Smooth muscle cell (in vitro differentiated cells): ENCODE measurements around the gene PIH1D1. TPM values are rescaled to one million over a fixed set of nuclear protein-coding genes. Genes with fewer than 3 reads are reported as not detected.

Experiments used
- DNase-seq: peaks from one replicate; lab custom pipeline; 2025; ENCODE audit not compliant: unreplicated experiment; lab: John Stamatoyannopoulos, UW
- H2AFZ ChIP-seq: fragments of 200-600 bp; sonication (generic); 2 replicates; pipeline ENCODE4 v1.6.0; 2016; ENCODE audit warnings: antibody characterized with exemption, low read depth, mild to moderate bottlenecking
- H3F3A ChIP-seq: fragments of 200-600 bp; sonication (generic); 2 replicates; pipeline ENCODE4 v1.6.0; 2017; ENCODE audit warnings: antibody characterized with exemption, low read depth
- H3K27ac ChIP-seq: fragments of 200-600 bp; sonication (generic); 2 replicates; pipeline ENCODE4 v1.5.1; 2016; ENCODE audit warnings: low read depth, mild to moderate bottlenecking
- H3K27me3 ChIP-seq: fragments of 200-600 bp; sonication (generic); 2 replicates; pipeline ENCODE4 v1.6.1; 2016; ENCODE audit warnings: low read depth, mild to moderate bottlenecking
- H3K36me3 ChIP-seq: fragments of 200-600 bp; sonication (generic); 2 replicates; pipeline ENCODE4 v1.5.1; 2016; ENCODE audit warnings: low read depth
- H3K4me1 ChIP-seq: fragments of 200-600 bp; sonication (generic); 2 replicates; pipeline ENCODE4 v1.5.1; 2016; ENCODE audit warnings: low read depth
- H3K4me2 ChIP-seq: fragments of 200-600 bp; sonication (generic); 2 replicates; pipeline ENCODE4 v1.6.0; 2016; ENCODE audit warnings: mild to moderate bottlenecking
- H3K4me3 ChIP-seq: fragments of 200-600 bp; sonication (generic); 2 replicates; pipeline ENCODE4 v1.5.1; 2016; ENCODE audit warnings: mild to moderate bottlenecking
- H3K79me2 ChIP-seq: fragments of 200-600 bp; sonication (generic); 2 replicates; pipeline ENCODE4 v1.6.0; 2016; ENCODE audit warnings: low read depth, mild to moderate bottlenecking
- H3K9ac ChIP-seq: fragments of 200-600 bp; sonication (generic); 2 replicates; pipeline ENCODE4 v1.6.0; 2016; ENCODE audit warnings: low read depth
- H3K9me3 ChIP-seq: fragments of 200-600 bp; sonication (generic); replicated peaks from 2 replicates; pipeline ENCODE4 v1.5.1; 2016; ENCODE audit warnings: low read depth
- H4K20me1 ChIP-seq: fragments of 200-600 bp; sonication (generic); 2 replicates; pipeline ENCODE4 v1.6.0; 2016; ENCODE audit warnings: low read depth
- CTCF ChIP-seq: fragments of 200-600 bp; sonication (generic); IDR thresholded peaks from 2 replicates; pipeline ENCODE4 v1.5.1; 2017; ENCODE audit warnings: borderline replicate concordance, mild to moderate bottlenecking, antibody characterized with exemption; ENCODE audit not compliant: insufficient read depth, poor library complexity, severe bottlenecking
- WGBS: methylation state at CpG from one replicate; pipeline ENCODE4 v1.1.7; 2016; ENCODE audit warnings: low lambda C conversion rate; 5-methylcytosine and 5-hydroxymethylcytosine counted together
- polyA plus RNA-seq: library from polyadenylated mRNA; unstranded; fragments of >200 nt; fragmentation: Nextera tagmentation; extraction: Ambion mirVana; gene quantifications from 2 replicates; pipeline ENCODE4 v1.2.1, GENCODE V29; 2016
- total RNA-seq: library from RNA; depleted of rRNA; stranded (reverse); fragments of >200 nt; gene quantifications from 2 replicates; pipeline ENCODE4 v1.2.3, GENCODE V29; 2014

Gene PIH1D1
- total and polyA plus RNA-seq, 2 experiments from 2014 or later = 77.1 to 89.8 TPM

GRCh38 chr19:49435670-49436069 lies 15.9 kb downstream of the PIH1D1 start:
- WGBS = 97% methylated on average over 10 of the region's 10 CpGs
- Histone ChIP-seq H3K4me3 (no peak overlapping the region), H3K27ac (no peak overlapping the region), H3K4me1 (no peaks in the 10 kb centered on the region), H3K4me2 (no peak overlapping the region), H3K9ac (no peak overlapping the region), H3K79me2 (no peaks in the 10 kb centered on the region), H4K20me1 (no peaks in the 10 kb centered on the region), H3F3A (no peaks in the 10 kb centered on the region), H2AFZ (no peak overlapping the region), H3K9me3 (no peaks in the 10 kb centered on the region), H3K27me3 (peaks cover 100% of the 10 kb centered on the region), H3K36me3 (no peaks in the 10 kb centered on the region)
- TF ChIP-seq CTCF = no peak
- no peak for DNase-seq

- Histone ChIP-seq H3K9me3 (no peaks in the 10 kb centered on the region), H3K79me2 (no peaks in the 10 kb centered on the region), H3K4me2 (no peak overlapping the region), H3K27me3 (peaks cover 100% of the 10 kb centered on the region), H3K36me3 (no peaks in the 10 kb centered on the region), H3K4me3 (no peak overlapping the region), H3K27ac (no peak overlapping the region), H3F3A (no peaks in the 10 kb centered on the region), H2AFZ (no peak overlapping the region), H3K4me1 (no peaks in the 10 kb centered on the region), H3K9ac (no peak overlapping the region), H4K20me1 (no peaks in the 10 kb centered on the region)
- no peak for DNase-seq
- WGBS = 93% methylated on average over 15 of the region's 18 CpGs
- TF ChIP-seq CTCF = no peak
These were observed 16.6 kb downstream of the PIH1D1 start for GRCh38 chr19:49434907-49435583.

- H3F3A ChIP-seq = no peaks in the 10 kb centered on the region
- peaks cover 100% of the 10 kb centered on the region for H3K27me3 ChIP-seq
- no peaks in the 10 kb centered on the region for H3K9me3 ChIP-seq
- 78% methylated on average over 31 of the region's 31 CpGs for WGBS
- no peak for DNase-seq
- no peaks in the 10 kb centered on the region for H3K79me2 ChIP-seq
- H4K20me1 ChIP-seq = no peaks in the 10 kb centered on the region
- no peak for TF ChIP-seq CTCF
- no peak overlapping the region for H3K4me3 ChIP-seq
- no peaks in the 10 kb centered on the region for H3K36me3 ChIP-seq
- no peak overlapping the region for H2AFZ ChIP-seq
- no peak overlapping the region for H3K9ac ChIP-seq
- no peak overlapping the region for H3K4me2 ChIP-seq
- no peaks in the 10 kb centered on the region for H3K4me1 ChIP-seq
- no peak overlapping the region for H3K27ac ChIP-seq
These were observed 18.2 kb downstream of the PIH1D1 start for GRCh38 chr19:49433240-49433901.
